ENCODE data around the gene ARHGEF19.

DNA sequence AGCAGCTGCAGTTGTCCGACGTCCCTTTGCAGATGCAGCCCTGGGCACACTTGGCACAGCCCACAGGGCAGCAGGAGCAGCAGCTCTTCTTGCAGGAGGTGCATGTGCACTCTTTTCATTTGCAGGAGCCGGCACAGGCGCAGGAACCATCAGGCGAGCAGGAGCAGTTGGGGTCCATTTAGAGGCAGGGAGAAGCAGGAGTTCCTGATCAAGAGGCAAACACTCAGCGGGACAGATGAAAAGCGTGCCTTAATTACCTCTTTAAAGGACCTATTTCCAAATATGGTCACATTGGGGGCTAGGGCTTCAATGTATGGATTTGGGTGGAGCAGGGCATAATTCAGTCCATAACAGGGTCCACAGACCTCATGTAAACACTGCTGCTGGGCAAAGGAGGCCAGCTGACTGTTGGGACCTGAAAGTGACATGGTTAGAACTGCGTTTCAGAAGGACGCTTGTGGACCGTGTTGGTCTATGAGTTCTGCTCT, 28.8 kb upstream of the ARHGEF19 start:
- TF ChIP-seq CTCF (IDR thresholded peaks at IDR 0.05; ENCODE audit: poor library complexity) (no peak), EZH2phosphoT487 (IDR thresholded peaks at IDR 0.05; ENCODE audit: low read depth, severe bottlenecking, unreplicated experiment) (no peak)
